Gastroesophageal sphincter (tissue), 4 donors: ENCODE data around the gene MFSD6L. TPM values are rescaled to one million over a fixed set of nuclear protein-coding genes. Genes with fewer than 3 reads are reported as not detected.
A peak's percentile ranks its signal among the peaks of the same experiment; 100 is the strongest.

ENCODE experiments used
- ATAC-seq: fragments of 150-250 bp; one replicate; pipeline ENCODE4 v1.9.1; 2016; ENCODE audit warnings: mild to moderate bottlenecking, moderate library complexity
- H3K27ac ChIP-seq, 4 donors: fragments of 200-600 bp; sonication (generic) in 3 of 4; 1 replicate in 3 of 4; 2 replicates in 1 of 4; pipeline ENCODE4 v1.5.1; 2016 to 2019
- H3K27me3 ChIP-seq: fragments of 200-600 bp; sonication (generic); one replicate; pipeline ENCODE4 v1.5.1; 2019
- H3K36me3 ChIP-seq, 2 donors: fragments of 200-600 bp; sonication (generic); one replicate each; pipeline ENCODE4 v1.5.1; 2019; ENCODE audit warnings: control low read depth in 1 of 2
- H3K4me1 ChIP-seq, 3 donors: fragments of 200-600 bp; sonication (generic); 1 replicate in 2 of 3; 2 replicates in 1 of 3; pipeline ENCODE4 v1.5.1; 2016 to 2019; ENCODE audit warnings: control low read depth in 2 of 3
- H3K4me3 ChIP-seq, 2 donors: fragments of 200-600 bp; sonication (generic); one replicate each; pipeline ENCODE4 v1.5.1; 2019; ENCODE audit warnings: mild to moderate bottlenecking in 1 of 2, moderate library complexity in 1 of 2
- H3K9me3 ChIP-seq, 3 donors: fragments of 200-600 bp; sonication (generic); one replicate each; pipeline ENCODE4 v1.5.1; 2017 to 2019; ENCODE audit warnings: control low read depth in 2 of 3
- EP300 ChIP-seq: sonication (generic); formaldehyde crosslinking; IDR thresholded peaks from one replicate; pipeline ENCODE4 v1.6.1; 2017; ENCODE audit warnings: antibody characterized with exemption, mild to moderate bottlenecking
- POLR2A ChIP-seq, 2 donors: fragments of 450-650 bp; IDR thresholded peaks; one replicate each; pipeline ENCODE4 v1.6.1; 2017; ENCODE audit warnings: antibody characterized with exemption in 2 of 2, mild to moderate bottlenecking in 2 of 2, moderate library complexity in 1 of 2
- POLR2AphosphoS5 ChIP-seq: sonication (generic); formaldehyde crosslinking; IDR thresholded peaks from one replicate; pipeline ENCODE4 v1.6.1; 2017; ENCODE audit warnings: antibody characterized with exemption
- WGBS, 2 donors: methylation state at CpG; one replicate each; pipeline ENCODE4 v1.1.5; 2018; ENCODE audit warnings: low coverage in 1 of 2; 5-methylcytosine and 5-hydroxymethylcytosine counted together
- total RNA-seq, 4 donors: library from RNA; depleted of rRNA; stranded (reverse); fragments of >200 nt; gene quantifications; one replicate each; pipeline ENCODE4 v1.1.0, GENCODE V29; 2016
- TF ChIP-seq, protein P1 (sequence below), 4 experiments: fragments of 200-600 bp in 2 of 4; fragments of 450-650 bp in 2 of 4; sonication (generic) in 1 of 4; IDR thresholded peaks; one replicate each; pipeline ENCODE4 v1.5.1; 2017 to 2019; ENCODE audit warnings: antibody characterized with exemption in 4 of 4, mild to moderate bottlenecking in 2 of 4, moderate library complexity in 2 of 4

Gene MFSD6L
- total RNA-seq, 4 donors from 2014 or later = 0.12 TPM; not detected in 3

DNA sequence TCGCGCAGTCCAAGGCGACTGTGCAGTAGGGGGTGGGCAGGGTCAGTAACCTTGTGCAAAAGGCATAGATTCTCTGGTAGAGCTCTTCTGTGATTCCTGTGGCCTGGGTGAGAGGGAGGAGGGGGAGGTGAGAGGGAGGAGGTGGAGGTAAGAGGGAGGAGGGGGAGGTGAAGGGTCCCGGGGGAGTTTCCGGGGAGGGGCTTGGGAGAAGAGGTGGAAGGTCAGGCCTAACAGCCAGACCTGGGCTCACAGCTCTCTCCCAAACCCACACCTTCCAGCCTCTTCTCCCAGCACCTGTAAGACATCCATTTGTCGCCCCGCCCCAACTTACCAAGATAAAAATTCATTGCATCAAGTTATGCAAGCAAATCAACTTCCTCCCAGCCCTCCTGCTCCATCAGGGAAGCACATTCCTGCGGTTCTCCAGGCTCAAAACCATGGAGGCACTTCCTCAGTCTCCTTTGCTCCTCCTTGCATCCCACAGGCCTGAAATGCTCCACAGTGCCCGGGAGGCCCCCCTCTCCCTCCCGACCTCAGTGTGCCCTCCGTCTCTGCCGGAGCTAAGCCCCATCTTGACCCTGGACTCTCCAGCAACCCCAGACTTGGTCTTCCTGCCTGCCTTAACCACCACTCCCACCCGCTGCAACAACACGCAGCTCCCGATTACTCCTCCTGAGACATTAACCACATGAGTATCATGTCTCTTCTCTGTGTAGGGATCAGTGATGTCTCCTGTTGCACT, 37.8 kb upstream of the MFSD6L start:
- no peaks in the 10 kb centered on the region for H3K36me3 ChIP-seq
- TF ChIP-seq EP300 (no peak), POLR2AphosphoS5 (no peak), POLR2A (IDR thresholded peaks at IDR 0.05) (no peak)
- TF ChIP-seq, protein P1, sequence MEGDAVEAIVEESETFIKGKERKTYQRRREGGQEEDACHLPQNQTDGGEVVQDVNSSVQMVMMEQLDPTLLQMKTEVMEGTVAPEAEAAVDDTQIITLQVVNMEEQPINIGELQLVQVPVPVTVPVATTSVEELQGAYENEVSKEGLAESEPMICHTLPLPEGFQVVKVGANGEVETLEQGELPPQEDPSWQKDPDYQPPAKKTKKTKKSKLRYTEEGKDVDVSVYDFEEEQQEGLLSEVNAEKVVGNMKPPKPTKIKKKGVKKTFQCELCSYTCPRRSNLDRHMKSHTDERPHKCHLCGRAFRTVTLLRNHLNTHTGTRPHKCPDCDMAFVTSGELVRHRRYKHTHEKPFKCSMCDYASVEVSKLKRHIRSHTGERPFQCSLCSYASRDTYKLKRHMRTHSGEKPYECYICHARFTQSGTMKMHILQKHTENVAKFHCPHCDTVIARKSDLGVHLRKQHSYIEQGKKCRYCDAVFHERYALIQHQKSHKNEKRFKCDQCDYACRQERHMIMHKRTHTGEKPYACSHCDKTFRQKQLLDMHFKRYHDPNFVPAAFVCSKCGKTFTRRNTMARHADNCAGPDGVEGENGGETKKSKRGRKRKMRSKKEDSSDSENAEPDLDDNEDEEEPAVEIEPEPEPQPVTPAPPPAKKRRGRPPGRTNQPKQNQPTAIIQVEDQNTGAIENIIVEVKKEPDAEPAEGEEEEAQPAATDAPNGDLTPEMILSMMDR (IDR thresholded peaks at IDR 0.05) = no peak
- no peak for ATAC-seq
- H3K4me3 ChIP-seq = no peak overlapping the region
- H3K9me3 ChIP-seq = no peaks in the 10 kb centered on the region
- peaks cover 58% of the 10 kb centered on the region for H3K27me3 ChIP-seq
- no peaks in the 10 kb centered on the region for H3K4me1 ChIP-seq
- 59 to 60% methylated on average over 6 to 10 of the region's 15 CpGs for WGBS, 2 donors
- H3K27ac ChIP-seq = no peak overlapping the region

DNA sequence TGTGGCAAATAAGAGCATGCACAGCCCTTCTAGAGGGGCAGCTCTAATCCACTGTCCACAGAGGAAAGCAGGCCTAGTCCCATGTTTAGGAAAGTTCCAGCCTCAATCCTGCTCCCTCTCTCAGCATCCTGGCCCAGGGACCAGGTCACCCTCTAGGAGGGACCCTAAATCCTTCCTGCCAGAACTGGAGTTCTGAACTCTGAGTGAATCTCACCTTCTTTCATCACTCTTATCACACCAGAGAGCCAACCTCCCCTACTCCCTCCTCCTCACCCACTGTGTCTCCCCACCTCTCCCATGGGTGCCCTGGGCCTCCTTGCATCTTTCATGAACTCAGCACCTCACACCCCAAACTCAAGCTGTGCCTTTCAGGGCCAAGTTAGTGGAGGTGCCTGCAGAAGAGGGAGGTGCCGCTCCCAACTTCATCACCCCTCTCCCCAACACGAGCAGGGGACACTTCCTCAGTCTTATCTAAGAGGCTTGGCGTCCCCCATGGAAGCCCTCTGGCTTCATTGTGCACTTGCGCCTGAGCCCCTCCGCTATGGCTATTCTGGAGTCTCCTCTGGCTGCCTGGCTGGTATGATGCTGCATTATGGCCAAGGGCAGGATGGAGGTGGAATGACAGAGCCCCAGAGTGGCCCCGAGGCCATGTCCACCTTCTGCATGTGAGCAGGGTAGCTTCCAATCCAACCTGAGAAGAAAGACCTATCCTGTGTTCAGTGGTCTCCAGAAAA, 36.6 kb upstream of the MFSD6L start:
- Histone ChIP-seq H3K27ac (no peak overlapping the region), H3K36me3 (no peaks in the 10 kb centered on the region), H3K4me3 (no peak overlapping the region), H3K4me1 (no peaks in the 10 kb centered on the region), H3K9me3 (no peaks in the 10 kb centered on the region), H3K27me3 (peaks cover 66% of the 10 kb centered on the region)
- WGBS, 2 donors = 80% methylated on average over 2 of the region's 6 CpGs; no CpG with 5 or more reads in 1 of the 2 donors
- ATAC-seq = no peak
- TF ChIP-seq POLR2A (IDR thresholded peaks at IDR 0.05) = no peak
- no peak for TF ChIP-seq POLR2AphosphoS5
- no peak for TF ChIP-seq EP300
- TF ChIP-seq, protein P1 (IDR thresholded peaks at IDR 0.05) = no peak

- H3K27ac ChIP-seq = no peak overlapping the region
These were observed 35.9 kb upstream of the MFSD6L start for GRCh38 chr17:8835106-8835505.

GRCh38 chr17:8832711-8833352, 33.7 kb upstream of the MFSD6L start:
- H3K27me3 ChIP-seq = peaks cover 89% of the 10 kb centered on the region
- no peak overlapping the region for H3K4me3 ChIP-seq
- no peaks in the 10 kb centered on the region for H3K9me3 ChIP-seq
- 50 to 100% methylated on average over 1 to 2 of the region's 33 CpGs for WGBS, 2 donors
- no peaks in the 10 kb centered on the region for H3K36me3 ChIP-seq
- TF ChIP-seq POLR2A (IDR thresholded peaks at IDR 0.05) = no peak
- TF ChIP-seq, protein P1 (IDR thresholded peaks at IDR 0.05) = peak in 1 of 4 experiments; percentile 23
- ATAC-seq = no peak
- no peaks in the 10 kb centered on the region for H3K4me1 ChIP-seq
- H3K27ac ChIP-seq = no peak overlapping the region

More at GRCh38 chr17:8835106-8835505, 35.9 kb upstream of the MFSD6L start:
- H3K4me3 ChIP-seq = no peak overlapping the region
- no peaks in the 10 kb centered on the region for H3K9me3 ChIP-seq
- H3K27me3 ChIP-seq = peaks cover 71% of the 10 kb centered on the region
- no peaks in the 10 kb centered on the region for H3K36me3 ChIP-seq
- WGBS, 2 donors = 74 to 89% methylated on average over 3 to 11 of the region's 14 CpGs
- no peaks in the 10 kb centered on the region for H3K4me1 ChIP-seq
- TF ChIP-seq, protein P1 (IDR thresholded peaks at IDR 0.05) = no peak
- no peak for TF ChIP-seq POLR2AphosphoS5
- ATAC-seq = no peak
